Retinal pigment epithelial cell (primary cell): ENCODE measurements around the gene PTPRC.

ENCODE experiments used
- DNase-seq: peaks from one replicate; pipeline ENCODE4 v3.0.0-alpha.2; 2010; ENCODE audit warnings: low read depth
- H3K4me3 ChIP-seq: 2 replicates; pipeline ENCODE4 v1.5.1; 2011; ENCODE audit warnings: mild to moderate bottlenecking, low read length, control low read depth, moderate library complexity
- TF ChIP-seq, protein P1 (sequence below): conservative IDR thresholded peaks from 2 replicates; pipeline ENCODE4 v1.5.1; 2011; ENCODE audit warnings: low read depth, low read length, control low read depth, inconsistent platforms

PTPRC gene

GRCh38 chr1:198629610-198630009, 9.2 kb upstream of the PTPRC start:
- no peak overlapping the region for H3K4me3 ChIP-seq
- TF ChIP-seq, protein P1, sequence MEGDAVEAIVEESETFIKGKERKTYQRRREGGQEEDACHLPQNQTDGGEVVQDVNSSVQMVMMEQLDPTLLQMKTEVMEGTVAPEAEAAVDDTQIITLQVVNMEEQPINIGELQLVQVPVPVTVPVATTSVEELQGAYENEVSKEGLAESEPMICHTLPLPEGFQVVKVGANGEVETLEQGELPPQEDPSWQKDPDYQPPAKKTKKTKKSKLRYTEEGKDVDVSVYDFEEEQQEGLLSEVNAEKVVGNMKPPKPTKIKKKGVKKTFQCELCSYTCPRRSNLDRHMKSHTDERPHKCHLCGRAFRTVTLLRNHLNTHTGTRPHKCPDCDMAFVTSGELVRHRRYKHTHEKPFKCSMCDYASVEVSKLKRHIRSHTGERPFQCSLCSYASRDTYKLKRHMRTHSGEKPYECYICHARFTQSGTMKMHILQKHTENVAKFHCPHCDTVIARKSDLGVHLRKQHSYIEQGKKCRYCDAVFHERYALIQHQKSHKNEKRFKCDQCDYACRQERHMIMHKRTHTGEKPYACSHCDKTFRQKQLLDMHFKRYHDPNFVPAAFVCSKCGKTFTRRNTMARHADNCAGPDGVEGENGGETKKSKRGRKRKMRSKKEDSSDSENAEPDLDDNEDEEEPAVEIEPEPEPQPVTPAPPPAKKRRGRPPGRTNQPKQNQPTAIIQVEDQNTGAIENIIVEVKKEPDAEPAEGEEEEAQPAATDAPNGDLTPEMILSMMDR: no peak
- no peak for DNase-seq

- no peak for DNase-seq
- no peak overlapping the region for H3K4me3 ChIP-seq
- TF ChIP-seq, protein P1: no peak
Measured at GRCh38 chr1:198630863-198631262, 8.0 kb upstream of the PTPRC start.

- TF ChIP-seq, protein P1: no peak
- no peak overlapping the region for H3K4me3 ChIP-seq
- no peak for DNase-seq
Measured at GRCh38 chr1:198631292-198631691, 7.5 kb upstream of the PTPRC start.

DNA sequence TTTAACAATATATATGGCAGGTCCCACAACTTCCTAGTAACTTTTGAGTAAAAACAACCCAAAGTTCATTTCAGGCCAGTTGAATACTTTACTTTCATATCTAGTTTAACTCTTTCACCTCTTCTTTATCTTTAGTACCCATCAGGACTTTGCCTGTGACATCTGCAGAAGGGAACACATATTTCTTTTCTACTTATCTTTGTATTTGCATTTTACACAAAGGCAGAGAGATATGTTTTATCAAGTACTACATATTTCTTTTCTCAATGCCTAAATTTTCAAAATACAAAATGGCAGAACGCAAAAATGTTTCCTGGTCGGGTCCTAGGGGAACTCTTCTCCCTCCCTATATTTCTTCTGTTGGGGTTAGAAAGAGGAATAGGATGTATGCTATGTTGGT, 6.8 kb upstream of the PTPRC start:
- TF ChIP-seq, protein P1: no peak
- DNase-seq: no peak
- no peak overlapping the region for H3K4me3 ChIP-seq

DNA sequence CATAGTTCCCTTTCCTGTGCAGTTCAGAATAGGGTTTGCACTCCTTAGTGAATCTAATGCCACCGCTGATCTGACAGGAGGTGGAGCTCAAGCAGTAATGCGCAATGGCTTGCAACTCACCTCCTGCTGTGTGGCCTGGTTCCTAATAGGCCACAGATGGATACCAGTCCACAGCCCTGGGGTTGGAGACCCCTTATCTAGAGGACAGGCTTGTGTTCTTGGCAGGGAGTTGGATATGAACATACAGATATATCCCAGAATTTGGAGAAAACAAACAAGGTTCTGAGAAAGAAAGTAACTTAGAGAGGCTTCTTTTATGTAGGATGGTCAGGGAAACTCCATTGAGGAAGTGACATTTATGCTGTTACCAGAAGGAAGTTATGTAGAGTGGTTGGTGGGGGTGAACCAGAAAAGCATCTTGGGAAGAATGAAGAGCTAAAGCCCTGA, 5.1 kb upstream of the PTPRC start:
- no peak overlapping the region for H3K4me3 ChIP-seq
- TF ChIP-seq, protein P1: no peak
- DNase-seq: no peak

DNA sequence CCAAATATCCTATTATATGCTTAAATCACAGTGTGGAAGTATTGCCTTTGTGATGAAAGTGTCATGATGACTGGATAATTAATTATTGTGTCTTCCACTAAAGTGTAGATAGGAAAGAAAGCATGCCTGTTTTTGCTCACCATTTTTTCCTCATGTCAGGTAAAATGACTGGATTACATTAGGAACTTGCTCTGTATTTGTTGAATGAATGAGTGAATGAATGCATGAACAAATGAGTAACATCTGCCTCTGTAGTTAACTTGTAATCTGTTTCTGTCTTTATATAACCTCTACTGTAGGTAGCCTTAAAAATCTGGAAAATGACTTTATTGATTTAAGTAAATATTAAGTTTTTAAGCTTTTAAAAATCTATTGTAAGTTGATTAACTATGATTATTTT, 2.9 kb upstream of the PTPRC start:
- TF ChIP-seq, protein P1: no peak
- no peak overlapping the region for H3K4me3 ChIP-seq
- no peak for DNase-seq

DNA sequence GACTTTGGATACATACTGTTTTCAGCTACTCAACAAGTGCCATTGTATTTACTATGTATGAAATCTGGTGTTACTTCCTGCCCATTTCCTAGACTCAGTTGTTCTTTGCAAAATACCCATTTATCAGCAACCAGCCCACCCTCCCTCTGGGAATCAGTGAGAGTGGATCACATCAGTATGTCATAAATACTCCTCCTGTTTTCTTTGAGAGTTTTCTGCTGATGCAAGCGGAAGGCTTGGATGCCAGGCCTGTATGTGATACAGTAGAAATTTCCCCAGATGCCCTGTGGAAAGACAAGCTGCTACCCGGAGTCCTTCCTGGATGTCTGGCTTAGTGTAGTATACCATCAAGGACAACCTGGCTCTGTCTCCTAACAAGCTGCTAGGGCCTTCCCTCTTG, 2.4 kb upstream of the PTPRC start:
- H3K4me3 ChIP-seq: no peak overlapping the region
- no peak for DNase-seq
- TF ChIP-seq, protein P1: no peak
